Endothelial cell of umbilical vein (primary cell): ENCODE measurements around the gene ELOVL2. TPM values are rescaled to one million over a fixed set of nuclear protein-coding genes. Genes with fewer than 3 reads are reported as not detected.

Experiments
- BruUV-seq: library from RNA; stranded (reverse); fragments of 400-500 nt; replicated peaks from 2 replicates; lab custom pipeline; 2021; lab: Mats Ljungman, UMichigan
- CTCF ChIA-PET: fragments of 300-600, 350-600 bp; sonication (Branson Sonifier 250); formaldehyde crosslinking; loops from one replicate; lab custom pipeline; 2021; ENCODE audit warnings: antibody characterized with exemption, inconsistent platforms; lab: Charles Lee
- POLR2A ChIA-PET: fragments of 300-600, 350-600 bp; sonication (Branson Sonifier 250); formaldehyde crosslinking; loops from one replicate; lab custom pipeline; 2021; ENCODE audit warnings: antibody characterized with exemption, inconsistent platforms; lab: Charles Lee
- DNase-seq: peaks from one replicate; pipeline ENCODE4 v3.0.0-alpha.2; 2011; ENCODE audit warnings: low read depth, low spot score
- FAIRE-seq: peaks from 2 replicates; lab custom pipeline; 2011; peaks lifted over from hg19 to GRCh38; lab: Jason Lieb, UNC
- H2AFZ ChIP-seq: 2 replicates; pipeline ENCODE4 v1.6.0; 2012; ENCODE audit warnings: low read depth, low read length, control low read depth, inconsistent platforms
- H3K27ac ChIP-seq: 2 replicates; pipeline ENCODE4 v1.5.1; 2011; ENCODE audit warnings: low read depth, mild to moderate bottlenecking, control low read depth, low read length, moderate library complexity; ENCODE audit not compliant: insufficient read depth
- H3K27me3 ChIP-seq, 2 experiments: 2 replicates each; pipeline versions ENCODE4 v1.6.0 to v1.6.1; 2011; ENCODE audit warnings: low read length in 2 of 2, mixed read lengths in 1 of 2; ENCODE audit not compliant: control insufficient read depth in 2 of 2, insufficient read depth in 2 of 2
- H3K36me3 ChIP-seq, 2 experiments: 2 replicates in 1 of 2; 3 replicates in 1 of 2; pipeline ENCODE4 v1.5.1; 2011; ENCODE audit warnings: low read length in 2 of 2, mild to moderate bottlenecking in 1 of 2, moderate library complexity in 1 of 2; ENCODE audit not compliant: control insufficient read depth in 2 of 2, insufficient read depth in 2 of 2; ENCODE audit errors: extremely low read depth in 1 of 2
- H3K4me1 ChIP-seq: 3 replicates; pipeline ENCODE4 v1.5.1; 2011; ENCODE audit warnings: mild to moderate bottlenecking, low read length; ENCODE audit not compliant: control insufficient read depth, insufficient read depth; ENCODE audit errors: extremely low read depth
- H3K4me2 ChIP-seq: 2 replicates; pipeline ENCODE4 v1.6.1; 2011; ENCODE audit warnings: low read length, control low read depth, mixed read lengths; ENCODE audit not compliant: insufficient read depth
- H3K4me3 ChIP-seq, 3 experiments: fragments of 200-600 bp in 1 of 3; sonication (generic), shearing (Covaris generic) in 1 of 3; replicated peaks in 1 of 3; 2 replicates each; pipeline ENCODE4 v1.5.1; 2011 to 2016; ENCODE audit warnings: control low read depth in 3 of 3, low read length in 3 of 3, mild to moderate bottlenecking in 2 of 3, inconsistent platforms in 1 of 3, low read depth in 1 of 3, moderate library complexity in 1 of 3; ENCODE audit not compliant: insufficient read depth in 1 of 3
- H3K79me2 ChIP-seq: 2 replicates; pipeline ENCODE4 v1.6.0; 2012; ENCODE audit warnings: low read length, inconsistent platforms; ENCODE audit not compliant: control insufficient read depth, insufficient read depth
- H3K9ac ChIP-seq: replicated peaks from 2 replicates; pipeline ENCODE3; 2011; ENCODE audit warnings: low read length, control low read depth; ENCODE audit not compliant: insufficient read depth; ENCODE audit errors: extremely low read depth
- H3K9me1 ChIP-seq: replicated peaks from 3 replicates; pipeline ENCODE4 v1.6.0; 2011; ENCODE audit warnings: mild to moderate bottlenecking, low read length; ENCODE audit not compliant: control insufficient read depth, insufficient read depth; ENCODE audit errors: extremely low read depth
- H3K9me3 ChIP-seq: replicated peaks from 2 replicates; pipeline ENCODE4 v1.5.1; 2012; ENCODE audit warnings: low read length, inconsistent platforms; ENCODE audit not compliant: control insufficient read depth, insufficient read depth
- H4K20me1 ChIP-seq: replicated peaks from 2 replicates; pipeline ENCODE3; 2011; ENCODE audit warnings: mild to moderate bottlenecking, low read length; ENCODE audit not compliant: control insufficient read depth, insufficient read depth; ENCODE audit errors: extremely low read depth
- CTCF ChIP-seq, 2 donors: IDR thresholded peaks; 1 replicate in 1 of 2; 2 replicates in 1 of 2; pipeline ENCODE4 v1.5.1; 2011; ENCODE audit warnings: low read length in 2 of 2, mild to moderate bottlenecking in 2 of 2, moderate library complexity in 2 of 2, control low read depth in 1 of 2, inconsistent platforms in 1 of 2, low read depth in 1 of 2; ENCODE audit not compliant: insufficient read depth in 1 of 2; ENCODE audit errors: extremely low read depth in 1 of 2
- EZH2 ChIP-seq: IDR thresholded peaks from 2 replicates; pipeline ENCODE4 v1.6.1; 2012; ENCODE audit warnings: borderline replicate concordance, low read depth, mild to moderate bottlenecking, moderate library complexity, low read length, inconsistent platforms; ENCODE audit not compliant: severe bottlenecking
- FOS ChIP-seq: IDR thresholded peaks from 2 replicates; pipeline ENCODE4 v1.6.1; 2011; ENCODE audit warnings: mild to moderate bottlenecking, low read length, moderate library complexity, borderline replicate concordance; ENCODE audit not compliant: insufficient read depth
- GATA2 ChIP-seq: IDR thresholded peaks from 2 replicates; pipeline ENCODE4 v1.7.0; 2011; ENCODE audit warnings: low read depth, mild to moderate bottlenecking, moderate library complexity, mixed read lengths, low read length; ENCODE audit not compliant: insufficient read length, insufficient read depth
- JUN ChIP-seq: IDR thresholded peaks from 2 replicates; pipeline ENCODE4 v1.6.1; 2011; ENCODE audit warnings: borderline replicate concordance, low read depth; ENCODE audit not compliant: insufficient read length, insufficient read depth
- MYC ChIP-seq: IDR thresholded peaks from one replicate; pipeline ENCODE4 v1.6.1; 2011; ENCODE audit warnings: mild to moderate bottlenecking, low read depth, low read length
- POLR2A ChIP-seq: IDR thresholded peaks from 2 replicates; pipeline ENCODE4 v1.6.1; 2012; ENCODE audit warnings: low read depth, mild to moderate bottlenecking, control low read depth, low read length
- POLR2AphosphoS5 ChIP-seq: IDR thresholded peaks from 2 replicates; pipeline ENCODE4 v1.6.1; 2012; ENCODE audit warnings: low read depth, mild to moderate bottlenecking, control low read depth, low read length, moderate library complexity; ENCODE audit not compliant: insufficient read depth
- dilution Hi-C: fragments of 300-500 bp; cut with MboI; formaldehyde crosslinking; loops from one replicate; pipeline ENCODE4 v1.15.0; 2019; ENCODE audit warnings: low sequenced_read_pairs; ENCODE audit not compliant: extremely low pct_ligation_motif_present
- intact Hi-C: fragments of 100-400 bp; cut with micrococcal nuclease; formaldehyde crosslinking; loops from one replicate; pipeline ENCODE4 v1.10.0; 2022
- polyA plus RNA-seq, 4 experiments: library from polyadenylated mRNA; depleted of rRNA in 3 of 4; stranded (reverse) in 3 of 4; unstranded in 1 of 4; fragments of >200 nt; gene quantifications; 2 replicates each; pipeline versions ENCODE4 v1.2.1 to v1.2.3, GENCODE V29; 2011 to 2012; ENCODE audit warnings: missing spikeins in 1 of 4
- total RNA-seq: library from RNA; stranded (reverse); gene quantifications from 2 replicates; pipeline ENCODE4 v1.2.3, GENCODE V29; 2021
- TF ChIP-seq, protein P1 (sequence below): IDR thresholded peaks from 2 replicates; pipeline ENCODE4 v1.6.1; 2011; ENCODE audit not compliant: insufficient read depth, insufficient read length

The ELOVL2 gene
- total and polyA plus RNA-seq, 2 donors (not counting 3 experiments of a cell fraction or from before 2014, with no cell fraction given), result not detected

DNA sequence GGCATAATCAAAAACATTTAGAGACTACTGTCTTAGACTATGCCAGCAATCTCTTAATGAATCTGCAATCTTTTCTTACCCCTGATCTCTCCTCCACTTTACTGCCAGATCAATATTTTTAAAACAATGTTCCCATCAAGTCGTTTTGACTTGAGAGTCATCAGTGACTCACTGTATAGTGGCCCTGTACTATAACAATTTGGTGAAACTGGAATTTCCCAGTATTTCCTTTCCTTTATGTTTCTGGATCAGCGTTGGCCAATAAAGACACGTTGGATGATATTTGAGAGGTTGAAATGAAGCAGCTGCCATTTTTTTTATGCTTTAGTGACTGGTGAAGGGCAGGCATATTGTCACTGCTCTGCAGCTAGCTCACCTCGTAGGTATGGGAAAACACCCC is 39.4 kb upstream of the ELOVL2 start:
- no peak overlapping the region for H3K4me3 ChIP-seq
- POLR2A ChIA-PET, result no interaction called here
- CTCF ChIA-PET, result interaction anchor here (0.8 to 1.5 kb wide), 3 partner anchors 10 to 129 kb away, joined by 3 to 5 read pairs (median 3); partner anchors contain the start of gene SMIM13
- no peaks in the 10 kb centered on the region for H3K79me2 ChIP-seq
- no peaks in the 10 kb centered on the region for H3K4me1 ChIP-seq
- dilution Hi-C loops (no loop called here), intact Hi-C loops (no loop called here)
- no peaks in the 10 kb centered on the region for H3K9me3 ChIP-seq
- TF ChIP-seq POLR2AphosphoS5 (no peak), MYC (no peak), POLR2A (no peak), FOS (no peak), JUN (no peak), CTCF (IDR thresholded peaks at IDR 0.05; ENCODE audit: extremely low read depth in 1 of 2, insufficient read depth in 1 of 2, low read depth in 1 of 2, low read length in 2 of 2) (no peak), GATA2 (no peak), EZH2 (no peak)
- TF ChIP-seq, protein P1, sequence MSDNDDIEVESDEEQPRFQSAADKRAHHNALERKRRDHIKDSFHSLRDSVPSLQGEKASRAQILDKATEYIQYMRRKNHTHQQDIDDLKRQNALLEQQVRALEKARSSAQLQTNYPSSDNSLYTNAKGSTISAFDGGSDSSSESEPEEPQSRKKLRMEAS, result no peak
- no peak for FAIRE-seq
- no peak overlapping the region for H2AFZ ChIP-seq
- no peaks in the 10 kb centered on the region for H3K36me3 ChIP-seq
- H3K27ac ChIP-seq, result no peak overlapping the region
- H3K9ac ChIP-seq, result no peak overlapping the region
- no peak for DNase-seq
- H3K9me1 ChIP-seq, result no peaks in the 10 kb centered on the region
- no TSS peak for BruUV-seq
- H3K27me3 ChIP-seq, result no peaks in the 10 kb centered on the region
- no peaks in the 10 kb centered on the region for H4K20me1 ChIP-seq
- H3K4me2 ChIP-seq, result no peak overlapping the region
